ENCODE measurements around the gene AQP5.

Gene AQP5

GRCh38 chr12:49966511-49967041 lies 4.9 kb downstream of the AQP5 start:
- DNase-seq, result no peak

GRCh38 chr12:49967042-49967776 lies 5.5 kb downstream of the AQP5 start:
- DNase-seq, result peak; percentile 85

- DNase-seq, result no peak
Observed at GRCh38 chr12:49967777-49968250, 6.1 kb downstream of the AQP5 start.

- DNase-seq, result no peak
Observed at GRCh38 chr12:49968471-49968870, 6.8 kb downstream of the AQP5 start.

GRCh38 chr12:49969027-49969426 lies 7.4 kb downstream of the AQP5 start:
- DNase-seq, result no peak

- no peak for DNase-seq
Observed at GRCh38 chr12:49969651-49970429, 8.2 kb downstream of the AQP5 start.

GRCh38 chr12:49970658-49971057 lies 9.0 kb downstream of the AQP5 start:
- no peak for DNase-seq

- DNase-seq, result no peak
Observed at GRCh38 chr12:49971141-49971540, 9.5 kb downstream of the AQP5 start.

GRCh38 chr12:49972129-49972528 lies 10.5 kb downstream of the AQP5 start:
- no peak for DNase-seq

GRCh38 chr12:49972641-49973360 lies 11.1 kb downstream of the AQP5 start, which contains the start of gene AQP6:
Gene AQP6 (plus strand): TSS chr12:49972947. CDS start chr12:49973174, 227 bp downstream.
- DNase-seq, result no peak

GRCh38 chr12:49973361-49973830 lies 11.7 kb downstream of the AQP5 start:
- DNase-seq, result no peak

- no peak for DNase-seq
Observed at GRCh38 chr12:49974231-49974675, 12.6 kb downstream of the AQP5 start.

GRCh38 chr12:49974677-49975317 lies 13.1 kb downstream of the AQP5 start:
- no peak for DNase-seq

- no peak for DNase-seq
Observed at GRCh38 chr12:49975318-49975761, 13.7 kb downstream of the AQP5 start.

- no peak for DNase-seq
Observed at GRCh38 chr12:49976557-49976956, 14.9 kb downstream of the AQP5 start.

- no peak for DNase-seq
Observed at GRCh38 chr12:49978125-49978524, 16.5 kb downstream of the AQP5 start.

- DNase-seq, result no peak
Observed at GRCh38 chr12:49979016-49979586, 17.4 kb downstream of the AQP5 start.

- DNase-seq, result no peak
Observed at GRCh38 chr12:49979791-49980190, 18.1 kb downstream of the AQP5 start.

GRCh38 chr12:49980501-49981349 lies 19.1 kb downstream of the AQP5 start:
- DNase-seq, result no peak

- no peak for DNase-seq
Observed at GRCh38 chr12:49982246-49983087, 20.8 kb downstream of the AQP5 start.

Measured in central memory CD4-positive, alpha-beta T cell (primary cell).